ENCODE measurements around the gene GPR158.
A peak's percentile ranks its signal among the peaks of the same experiment; 100 is the strongest.

The GPR158 gene

DNA sequence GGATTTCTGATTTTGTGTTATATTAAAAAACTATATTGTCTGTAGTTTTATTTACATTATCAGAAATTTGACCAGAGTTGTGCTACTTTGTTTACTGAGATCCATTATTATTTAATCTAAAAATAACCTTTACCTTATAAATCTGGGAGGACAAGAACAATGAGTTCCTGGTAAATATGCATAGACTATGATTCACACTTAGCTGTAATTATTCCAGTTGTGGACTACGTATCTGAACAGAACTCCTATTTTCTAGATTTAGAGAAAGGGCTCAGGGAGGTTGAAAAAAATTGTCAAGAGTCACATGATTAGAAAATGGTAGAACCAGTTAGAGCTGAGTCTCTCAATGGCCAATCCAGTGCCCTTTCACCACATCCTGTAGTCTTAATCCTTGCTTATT, 4.2 kb upstream of the GPR158 start:
- no peak for TF ChIP-seq RAD21 (IDR thresholded peaks at IDR 0.05; ENCODE audit: low read depth)
- TF ChIP-seq TAF1 (IDR thresholded peaks at IDR 0.05; ENCODE audit: low read depth): no peak
- no peak for TF ChIP-seq FOXM1 (IDR thresholded peaks at IDR 0.05; ENCODE audit: borderline replicate concordance, low read depth)
- TF ChIP-seq ZBTB7A (IDR thresholded peaks at IDR 0.05; ENCODE audit: low read depth): no peak
- no peak for TF ChIP-seq CREB1 (IDR thresholded peaks at IDR 0.05; ENCODE audit: low read depth)
- no peak for TF ChIP-seq NFIC (IDR thresholded peaks at IDR 0.05)
- TF ChIP-seq, protein P1, sequence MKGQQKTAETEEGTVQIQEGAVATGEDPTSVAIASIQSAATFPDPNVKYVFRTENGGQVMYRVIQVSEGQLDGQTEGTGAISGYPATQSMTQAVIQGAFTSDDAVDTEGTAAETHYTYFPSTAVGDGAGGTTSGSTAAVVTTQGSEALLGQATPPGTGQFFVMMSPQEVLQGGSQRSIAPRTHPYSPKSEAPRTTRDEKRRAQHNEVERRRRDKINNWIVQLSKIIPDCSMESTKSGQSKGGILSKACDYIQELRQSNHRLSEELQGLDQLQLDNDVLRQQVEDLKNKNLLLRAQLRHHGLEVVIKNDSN (IDR thresholded peaks at IDR 0.05): no peak
- no peak for TF ChIP-seq YY1 (IDR thresholded peaks at IDR 0.05; ENCODE audit: low read depth)
- TF ChIP-seq CEBPB (IDR thresholded peaks at IDR 0.05): no peak
- TF ChIP-seq TCF12 (IDR thresholded peaks at IDR 0.05; ENCODE audit: low read depth): no peak
- no peak for TF ChIP-seq TEAD4 (IDR thresholded peaks at IDR 0.05)

DNA sequence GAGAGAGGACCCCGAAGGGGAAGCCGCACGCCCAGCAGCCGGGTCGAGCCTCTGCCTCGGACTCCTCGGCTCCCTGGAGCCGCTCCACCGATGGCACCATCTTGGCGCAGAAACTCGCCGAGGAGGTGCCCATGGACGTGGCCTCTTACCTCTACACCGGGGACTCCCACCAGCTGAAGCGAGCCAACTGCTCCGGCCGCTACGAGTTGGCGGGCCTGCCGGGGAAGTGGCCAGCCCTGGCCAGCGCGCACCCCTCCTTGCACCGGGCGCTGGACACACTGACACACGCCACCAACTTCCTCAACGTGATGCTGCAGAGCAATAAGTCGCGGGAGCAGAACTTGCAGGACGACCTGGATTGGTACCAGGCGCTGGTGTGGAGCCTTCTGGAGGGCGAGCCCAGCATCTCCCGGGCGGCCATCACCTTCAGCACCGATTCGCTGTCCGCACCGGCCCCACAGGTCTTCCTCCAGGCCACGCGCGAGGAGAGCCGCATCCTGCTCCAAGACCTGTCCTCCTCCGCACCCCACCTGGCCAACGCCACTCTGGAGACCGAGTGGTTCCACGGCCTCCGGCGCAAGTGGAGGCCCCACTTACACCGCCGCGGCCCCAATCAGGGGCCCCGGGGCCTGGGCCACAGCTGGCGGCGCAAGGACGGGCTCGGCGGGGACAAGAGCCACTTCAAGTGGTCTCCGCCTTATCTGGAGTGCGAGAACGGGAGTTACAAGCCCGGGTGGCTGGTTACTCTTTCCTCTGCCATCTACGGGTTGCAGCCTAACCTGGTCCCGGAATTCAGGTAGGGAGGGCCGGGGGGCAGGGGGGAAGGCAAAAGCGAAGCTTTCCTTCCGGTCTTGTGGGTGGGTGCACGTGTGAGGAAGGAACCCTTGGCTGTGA, 973 bp downstream of the GPR158 start:
- TF ChIP-seq, protein P2, sequence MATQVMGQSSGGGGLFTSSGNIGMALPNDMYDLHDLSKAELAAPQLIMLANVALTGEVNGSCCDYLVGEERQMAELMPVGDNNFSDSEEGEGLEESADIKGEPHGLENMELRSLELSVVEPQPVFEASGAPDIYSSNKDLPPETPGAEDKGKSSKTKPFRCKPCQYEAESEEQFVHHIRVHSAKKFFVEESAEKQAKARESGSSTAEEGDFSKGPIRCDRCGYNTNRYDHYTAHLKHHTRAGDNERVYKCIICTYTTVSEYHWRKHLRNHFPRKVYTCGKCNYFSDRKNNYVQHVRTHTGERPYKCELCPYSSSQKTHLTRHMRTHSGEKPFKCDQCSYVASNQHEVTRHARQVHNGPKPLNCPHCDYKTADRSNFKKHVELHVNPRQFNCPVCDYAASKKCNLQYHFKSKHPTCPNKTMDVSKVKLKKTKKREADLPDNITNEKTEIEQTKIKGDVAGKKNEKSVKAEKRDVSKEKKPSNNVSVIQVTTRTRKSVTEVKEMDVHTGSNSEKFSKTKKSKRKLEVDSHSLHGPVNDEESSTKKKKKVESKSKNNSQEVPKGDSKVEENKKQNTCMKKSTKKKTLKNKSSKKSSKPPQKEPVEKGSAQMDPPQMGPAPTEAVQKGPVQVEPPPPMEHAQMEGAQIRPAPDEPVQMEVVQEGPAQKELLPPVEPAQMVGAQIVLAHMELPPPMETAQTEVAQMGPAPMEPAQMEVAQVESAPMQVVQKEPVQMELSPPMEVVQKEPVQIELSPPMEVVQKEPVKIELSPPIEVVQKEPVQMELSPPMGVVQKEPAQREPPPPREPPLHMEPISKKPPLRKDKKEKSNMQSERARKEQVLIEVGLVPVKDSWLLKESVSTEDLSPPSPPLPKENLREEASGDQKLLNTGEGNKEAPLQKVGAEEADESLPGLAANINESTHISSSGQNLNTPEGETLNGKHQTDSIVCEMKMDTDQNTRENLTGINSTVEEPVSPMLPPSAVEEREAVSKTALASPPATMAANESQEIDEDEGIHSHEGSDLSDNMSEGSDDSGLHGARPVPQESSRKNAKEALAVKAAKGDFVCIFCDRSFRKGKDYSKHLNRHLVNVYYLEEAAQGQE (IDR thresholded peaks at IDR 0.05; ENCODE audit: low read depth): peak; percentile 68
- TF ChIP-seq RAD21 (IDR thresholded peaks at IDR 0.05; ENCODE audit: low read depth): no peak

DNA sequence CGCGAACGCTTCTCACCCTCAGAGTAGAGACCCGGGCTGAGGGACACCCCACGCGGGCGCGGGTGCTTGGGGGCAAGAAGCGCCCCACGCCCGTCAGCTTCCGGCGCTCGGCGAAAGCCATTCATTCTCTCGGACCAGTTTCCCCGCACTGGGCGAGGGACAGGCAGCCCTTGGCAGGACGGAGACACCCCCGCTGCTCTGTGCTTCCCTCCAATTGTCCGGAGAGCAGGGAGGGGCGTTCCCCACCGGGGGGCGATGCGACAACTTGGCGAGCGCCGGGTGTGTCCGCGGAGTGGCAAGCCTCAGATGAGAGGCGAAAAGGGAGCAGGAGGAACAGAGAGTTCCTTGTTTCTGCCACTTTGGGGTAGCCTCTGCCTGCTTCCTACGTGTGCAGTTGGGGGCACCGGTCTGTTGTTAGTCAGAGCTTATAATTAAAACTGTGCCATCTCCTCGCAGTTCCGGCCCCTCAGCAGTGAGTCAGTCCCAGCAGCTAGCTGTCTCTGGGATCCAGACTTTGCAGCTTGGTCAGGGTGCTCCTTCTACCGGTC, 1.7 kb downstream of the GPR158 start:
- TF ChIP-seq CEBPB (IDR thresholded peaks at IDR 0.05) (no peak), CREB1 (IDR thresholded peaks at IDR 0.05; ENCODE audit: low read depth) (no peak), EP300 (IDR thresholded peaks at IDR 0.05; ENCODE audit: borderline replicate concordance) (no peak)

DNA sequence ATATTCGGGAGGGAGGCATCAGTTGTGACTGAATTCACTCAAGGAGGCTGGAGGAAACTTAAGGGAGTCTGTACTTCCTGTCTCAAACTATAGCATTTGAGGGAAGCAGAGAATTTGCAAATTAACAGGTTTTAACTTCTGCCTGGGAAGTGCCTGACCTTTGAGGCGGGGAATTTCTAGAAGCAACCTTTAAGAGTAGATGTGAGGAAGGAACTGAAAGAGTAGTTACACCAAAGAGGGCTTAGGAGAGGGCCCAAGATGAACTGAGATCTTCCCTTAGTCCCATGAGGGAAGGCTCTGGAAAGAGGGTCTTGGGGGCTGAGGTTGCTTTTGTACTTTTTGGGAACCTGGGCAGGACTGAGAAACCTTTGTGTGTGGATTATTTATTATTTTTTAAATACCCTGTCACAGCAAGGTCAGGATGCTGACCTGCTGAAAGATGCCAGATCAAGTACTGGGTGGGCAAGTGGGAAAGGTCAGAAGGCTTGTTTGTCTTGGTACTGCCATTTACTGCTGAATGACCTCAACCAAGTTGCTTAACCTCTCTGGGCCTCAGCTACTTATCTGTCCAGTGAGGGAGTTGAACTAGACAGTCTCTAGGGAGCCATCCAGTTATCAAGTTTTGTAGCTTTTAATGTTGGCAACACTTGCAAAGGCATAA, 2.4 kb downstream of the GPR158 start:
- TF ChIP-seq, protein P2 (IDR thresholded peaks at IDR 0.05; ENCODE audit: low read depth): no peak
- no peak for TF ChIP-seq EGR1 (IDR thresholded peaks at IDR 0.05)
- no peak for TF ChIP-seq CREB1 (IDR thresholded peaks at IDR 0.05; ENCODE audit: low read depth)
- TF ChIP-seq ZBTB7A (IDR thresholded peaks at IDR 0.05; ENCODE audit: low read depth): no peak

DNA sequence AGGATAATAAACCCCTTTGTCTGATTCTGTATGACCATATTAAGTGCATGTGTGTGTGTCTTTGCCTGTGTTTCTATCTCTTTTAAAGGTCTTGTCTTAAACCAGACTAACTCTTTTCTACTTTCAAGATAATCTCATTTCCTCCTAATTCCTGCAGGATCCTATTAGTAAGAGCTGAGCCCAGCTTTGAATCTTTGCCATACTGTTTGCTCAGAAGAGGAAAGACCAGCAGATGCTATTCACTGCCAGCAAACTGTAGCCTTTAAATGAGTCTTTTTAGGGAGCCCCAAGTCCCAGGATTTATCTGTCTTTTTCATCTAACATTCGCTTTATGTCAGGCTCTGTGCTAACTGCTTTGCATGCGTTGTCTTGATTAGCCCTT, 2.9 kb downstream of the GPR158 start:
- TF ChIP-seq TAF1 (IDR thresholded peaks at IDR 0.05; ENCODE audit: low read depth): no peak
- TF ChIP-seq TEAD4 (IDR thresholded peaks at IDR 0.05): no peak
- no peak for TF ChIP-seq FOXM1 (IDR thresholded peaks at IDR 0.05; ENCODE audit: borderline replicate concordance, low read depth)
- TF ChIP-seq CREB1 (IDR thresholded peaks at IDR 0.05; ENCODE audit: low read depth): no peak
- TF ChIP-seq, protein P2 (IDR thresholded peaks at IDR 0.05; ENCODE audit: low read depth): no peak
- no peak for TF ChIP-seq EP300 (IDR thresholded peaks at IDR 0.05; ENCODE audit: borderline replicate concordance)
- TF ChIP-seq EGR1 (IDR thresholded peaks at IDR 0.05): no peak
- no peak for TF ChIP-seq NFIC (IDR thresholded peaks at IDR 0.05)
- TF ChIP-seq RAD21 (IDR thresholded peaks at IDR 0.05; ENCODE audit: low read depth): no peak
